ENCODE results near the gene DPY19L1.
"Not testable (repeated sequence)": the region's sequence is repeated elsewhere in the genome, so short reads cannot be mapped to it uniquely, and the experiment has no call there.

GRCh38 chr7:34945894-34946477 lies 91.3 kb downstream of the DPY19L1 start:
- TF ChIP-seq EZH2phosphoT487 (IDR thresholded peaks at IDR 0.05; ENCODE audit: borderline replicate concordance, low read length); CTCF (conservative IDR thresholded peaks at IDR 0.05; ENCODE audit: low read depth, low read length); EZH2 (IDR thresholded peaks at IDR 0.05; ENCODE audit: low read length, unreplicated experiment): not testable (repeated sequence)
